Breast epithelium (tissue), 4 donors: ENCODE measurements around the gene NKX2-1. TPM values are rescaled to one million over a fixed set of nuclear protein-coding genes. Genes with fewer than 3 reads are reported as not detected.

Source experiments
- DNase-seq, 2 donors: peaks; one replicate each; pipeline ENCODE4 v3.0.0-alpha.2; 2019; ENCODE audit warnings: low spot score in 2 of 2
- H3K27ac ChIP-seq, 2 donors: fragments of 200-600 bp; sonication (generic) in 1 of 2; one replicate each; pipeline ENCODE4 v1.5.1; 2016 to 2019; ENCODE audit warnings: mild to moderate bottlenecking in 1 of 2
- H3K27me3 ChIP-seq, 2 donors: fragments of 200-600 bp; sonication (generic) in 1 of 2; one replicate each; pipeline versions ENCODE4 v1.5.1 to v1.6.0; 2017 to 2019; ENCODE audit warnings: control low read depth in 1 of 2, mild to moderate bottlenecking in 1 of 2
- H3K36me3 ChIP-seq: fragments of 200-600 bp; one replicate; pipeline ENCODE4 v1.5.1; 2019
- H3K4me1 ChIP-seq, 2 donors: fragments of 200-600 bp; sonication (generic); one replicate each; pipeline ENCODE4 v1.5.1; 2016 to 2019; ENCODE audit warnings: control low read depth in 1 of 2
- H3K4me3 ChIP-seq, 3 donors: fragments of 200-600 bp; sonication (generic); 1 replicate in 2 of 3; 2 replicates in 1 of 3; pipeline ENCODE4 v1.5.1; 2016 to 2019; ENCODE audit warnings: mild to moderate bottlenecking in 3 of 3, moderate library complexity in 2 of 3
- H3K9me3 ChIP-seq, 2 donors: fragments of 200-600 bp; sonication (generic) in 1 of 2; one replicate each; pipeline ENCODE4 v1.5.1; 2016 to 2019; ENCODE audit warnings: control low read depth in 1 of 2
- CTCF ChIP-seq, 3 donors: fragments of 450-650 bp; IDR thresholded peaks; one replicate each; pipeline ENCODE4 v1.5.1; 2016 to 2017; ENCODE audit warnings: antibody characterized with exemption in 3 of 3, mild to moderate bottlenecking in 3 of 3, moderate library complexity in 3 of 3
- POLR2A ChIP-seq: fragments of 450-650 bp; IDR thresholded peaks from one replicate; pipeline ENCODE4 v1.6.1; 2016; ENCODE audit warnings: antibody characterized with exemption, mild to moderate bottlenecking, moderate library complexity
- POLR2AphosphoS5 ChIP-seq, 3 donors: sonication (generic); formaldehyde crosslinking; IDR thresholded peaks; one replicate each; pipeline ENCODE4 v1.6.1; 2017; ENCODE audit warnings: antibody characterized with exemption in 3 of 3
- intact Hi-C: fragments of 100-400 bp; cut with DNase I; formaldehyde crosslinking; loops from one replicate; pipeline ENCODE4 v1.15.1; 2023; ENCODE audit warnings: low total_unique reads
- total RNA-seq, 3 donors: library from RNA; depleted of rRNA; stranded (reverse); fragments of >200 nt; gene quantifications; one replicate each; pipeline ENCODE4 v1.1.0, GENCODE V29; 2016

Gene NKX2-1
- total RNA-seq, 3 donors from 2014 or later: not detected

GRCh38 chr14:36511981-36512584 is 7.9 kb downstream of the NKX2-1 start:
- Histone ChIP-seq H3K27ac (no peak overlapping the region), H3K36me3 (no peaks in the 10 kb centered on the region), H3K27me3 (peaks cover 7 to 98% of the 10 kb centered on the region in 2 donors), H3K4me3 (no peak overlapping the region), H3K9me3 (no peaks in the 10 kb centered on the region), H3K4me1 (no peaks in the 10 kb centered on the region)
- DNase-seq: no peak
- intact Hi-C loops: no loop called here
- TF ChIP-seq CTCF (IDR thresholded peaks at IDR 0.05) (no peak), POLR2A (no peak), POLR2AphosphoS5 (IDR thresholded peaks at IDR 0.05) (no peak)

- Histone ChIP-seq H3K4me1 (no peaks in the 10 kb centered on the region), H3K36me3 (no peaks in the 10 kb centered on the region), H3K27ac (no peak overlapping the region), H3K27me3 (peaks cover 7 to 99% of the 10 kb centered on the region in 2 donors), H3K4me3 (no peak overlapping the region), H3K9me3 (no peaks in the 10 kb centered on the region)
- no peak for DNase-seq
- TF ChIP-seq POLR2A (no peak), CTCF (IDR thresholded peaks at IDR 0.05) (no peak), POLR2AphosphoS5 (IDR thresholded peaks at IDR 0.05) (no peak)
- intact Hi-C loops: no loop called here
These were observed 9.2 kb downstream of the NKX2-1 start for GRCh38 chr14:36510874-36511273.

- no peak for DNase-seq
- H3K4me1 ChIP-seq: no peaks in the 10 kb centered on the region
- H3K27ac ChIP-seq: no peak overlapping the region
- intact Hi-C loops: no loop called here
- H3K27me3 ChIP-seq: peaks cover 7 to 99% of the 10 kb centered on the region in 2 donors
- no peak overlapping the region for H3K4me3 ChIP-seq
- no peaks in the 10 kb centered on the region for H3K36me3 ChIP-seq
- no peaks in the 10 kb centered on the region for H3K9me3 ChIP-seq
- TF ChIP-seq CTCF (IDR thresholded peaks at IDR 0.05): no peak
- TF ChIP-seq POLR2AphosphoS5 (IDR thresholded peaks at IDR 0.05): no peak
- TF ChIP-seq POLR2A: no peak
These were observed 9.8 kb downstream of the NKX2-1 start for GRCh38 chr14:36510078-36510799.

- H3K36me3 ChIP-seq: no peaks in the 10 kb centered on the region
- no peak overlapping the region for H3K4me3 ChIP-seq
- no peaks in the 10 kb centered on the region for H3K9me3 ChIP-seq
- TF ChIP-seq POLR2A: no peak
- TF ChIP-seq CTCF (IDR thresholded peaks at IDR 0.05): no peak
- TF ChIP-seq POLR2AphosphoS5 (IDR thresholded peaks at IDR 0.05): no peak
- no peak for DNase-seq
- H3K27me3 ChIP-seq: peaks cover 7 to 99% of the 10 kb centered on the region in 2 donors
- intact Hi-C loops: no loop called here
- H3K27ac ChIP-seq: no peak overlapping the region
- no peaks in the 10 kb centered on the region for H3K4me1 ChIP-seq
These were observed 10.7 kb downstream of the NKX2-1 start for GRCh38 chr14:36509069-36509917.
